ENCODE measurements around the gene EYS. TPM values are rescaled to one million over a fixed set of nuclear protein-coding genes. Genes with fewer than 3 reads are reported as not detected.

The EYS gene
- total and polyA plus RNA-seq, 2 of the 13 experiments (the other 11 are each of a cell fraction or from before 2014, with no cell fraction given) = 0.04 to 0.07 TPM

DNA sequence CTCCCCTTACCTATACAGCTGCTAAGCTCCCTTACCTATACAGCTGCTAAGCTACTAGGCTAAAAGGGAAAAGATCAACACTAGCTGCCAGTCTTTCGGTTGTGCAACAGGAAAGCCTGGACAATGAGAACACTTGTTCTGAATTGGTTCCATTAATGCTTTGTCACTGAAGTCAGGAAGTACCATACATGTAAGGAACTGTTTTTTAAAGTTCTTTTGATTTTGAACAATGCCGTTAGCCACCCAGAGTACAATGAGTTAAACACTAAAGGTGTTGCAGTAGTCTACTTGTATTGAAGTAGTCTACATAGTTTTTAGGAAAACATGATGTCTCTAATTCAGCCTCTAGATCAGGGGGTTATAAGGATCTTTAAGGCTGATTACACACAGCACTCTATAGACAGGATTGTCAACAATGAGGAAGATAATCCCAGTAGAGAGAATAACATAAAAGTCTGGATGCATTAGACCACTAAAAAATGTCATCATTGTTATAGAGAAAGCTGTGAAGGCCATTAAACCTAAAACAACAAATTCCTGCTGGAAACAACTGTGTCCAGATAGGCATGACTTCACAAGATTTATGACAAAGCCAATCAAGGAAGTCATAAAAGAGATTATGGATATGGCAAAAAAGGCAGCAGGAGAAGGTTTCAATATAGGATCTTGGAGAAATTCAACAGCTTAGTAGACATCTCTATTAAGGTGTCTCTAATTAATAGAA, 1765.1 kb downstream of the EYS start (continued):
- TF ChIP-seq FOXP4 (CRISPR knock-in tag; IDR thresholded peaks at IDR 0.05) = peak; percentile 71
- TF ChIP-seq HOXA7 (CRISPR knock-in tag; IDR thresholded peaks at IDR 0.05) = no peak
- TF ChIP-seq HNRNPH1 (optimal IDR thresholded peaks at IDR 0.05; ENCODE audit: low read depth, low read length) = no peak
- TF ChIP-seq ELF3 (CRISPR knock-in tag; IDR thresholded peaks at IDR 0.05) = peak; percentile 88
- peak; percentile 94; the same call in 1 of the 2 replicates for TF ChIP-seq EHMT2 (IDR thresholded peaks at IDR 0.05; ENCODE audit: borderline replicate concordance, low read depth, low read length)
- TF ChIP-seq GATAD1 (CRISPR knock-in tag; IDR thresholded peaks at IDR 0.05) = no peak; the same call in 1 of the 2 replicates
- TF ChIP-seq, protein P1, sequence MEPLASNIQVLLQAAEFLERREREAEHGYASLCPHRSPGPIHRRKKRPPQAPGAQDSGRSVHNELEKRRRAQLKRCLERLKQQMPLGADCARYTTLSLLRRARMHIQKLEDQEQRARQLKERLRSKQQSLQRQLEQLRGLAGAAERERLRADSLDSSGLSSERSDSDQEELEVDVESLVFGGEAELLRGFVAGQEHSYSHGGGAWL (CRISPR knock-in tag; IDR thresholded peaks at IDR 0.05) = no peak
- TF ChIP-seq DMAP1 (CRISPR knock-in tag; IDR thresholded peaks at IDR 0.05) = no peak
- TF ChIP-seq ZFP41 (CRISPR knock-in tag; IDR thresholded peaks at IDR 0.05; ENCODE audit: borderline replicate concordance) = no peak
- no peak for TF ChIP-seq FOXK2 (IDR thresholded peaks at IDR 0.05)
- TF ChIP-seq HMG20A (CRISPR knock-in tag; IDR thresholded peaks at IDR 0.05; ENCODE audit: borderline replicate concordance) = peak; percentile 92
- TF ChIP-seq ZBTB2 (CRISPR knock-in tag; IDR thresholded peaks at IDR 0.05; ENCODE audit: low read depth) = no peak
- no peak for TF ChIP-seq NR1H2 (CRISPR knock-in tag; IDR thresholded peaks at IDR 0.05; ENCODE audit: borderline replicate concordance, low read depth)
- TF ChIP-seq, protein P2, sequence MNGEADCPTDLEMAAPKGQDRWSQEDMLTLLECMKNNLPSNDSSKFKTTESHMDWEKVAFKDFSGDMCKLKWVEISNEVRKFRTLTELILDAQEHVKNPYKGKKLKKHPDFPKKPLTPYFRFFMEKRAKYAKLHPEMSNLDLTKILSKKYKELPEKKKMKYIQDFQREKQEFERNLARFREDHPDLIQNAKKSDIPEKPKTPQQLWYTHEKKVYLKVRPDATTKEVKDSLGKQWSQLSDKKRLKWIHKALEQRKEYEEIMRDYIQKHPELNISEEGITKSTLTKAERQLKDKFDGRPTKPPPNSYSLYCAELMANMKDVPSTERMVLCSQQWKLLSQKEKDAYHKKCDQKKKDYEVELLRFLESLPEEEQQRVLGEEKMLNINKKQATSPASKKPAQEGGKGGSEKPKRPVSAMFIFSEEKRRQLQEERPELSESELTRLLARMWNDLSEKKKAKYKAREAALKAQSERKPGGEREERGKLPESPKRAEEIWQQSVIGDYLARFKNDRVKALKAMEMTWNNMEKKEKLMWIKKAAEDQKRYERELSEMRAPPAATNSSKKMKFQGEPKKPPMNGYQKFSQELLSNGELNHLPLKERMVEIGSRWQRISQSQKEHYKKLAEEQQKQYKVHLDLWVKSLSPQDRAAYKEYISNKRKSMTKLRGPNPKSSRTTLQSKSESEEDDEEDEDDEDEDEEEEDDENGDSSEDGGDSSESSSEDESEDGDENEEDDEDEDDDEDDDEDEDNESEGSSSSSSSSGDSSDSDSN (CRISPR knock-in tag; IDR thresholded peaks at IDR 0.05) = no peak
- TF ChIP-seq SP5 (CRISPR knock-in tag; IDR thresholded peaks at IDR 0.05; ENCODE audit: borderline replicate concordance, low read depth) = no peak
- no peak for TF ChIP-seq MXI1 (IDR thresholded peaks at IDR 0.05; ENCODE audit: borderline replicate concordance, low read depth, low read length)
- TF ChIP-seq ZNF33B (CRISPR knock-in tag; IDR thresholded peaks at IDR 0.05) = no peak
- no peak for TF ChIP-seq SATB2 (CRISPR knock-in tag; IDR thresholded peaks at IDR 0.05)
- TF ChIP-seq ZNF10 (CRISPR knock-in tag; IDR thresholded peaks at IDR 0.05; ENCODE audit: borderline replicate concordance, low read depth) = no peak

Data from HepG2 (cell line).